Adrenal gland (tissue), 12 donors: Measurements from ENCODE around the gene ZSWIM6. TPM values are rescaled to one million over a fixed set of nuclear protein-coding genes. Genes with fewer than 3 reads are reported as not detected.
A peak's percentile ranks its signal among the peaks of the same experiment; 100 is the strongest.

ENCODE experiments used
- DNase-seq, 7 donors: peaks; one replicate each; pipeline ENCODE4 v3.0.0-alpha.2; 2019 to 2020
- H3K27ac ChIP-seq, 5 donors: fragments of 200-600 bp; sonication (generic) in 4 of 5; 1 replicate in 3 of 5; 2 replicates in 2 of 5; pipeline versions ENCODE4 v1.5.1 to v1.8.0; 2016 to 2020; ENCODE audit warnings: mild to moderate bottlenecking in 1 of 5
- H3K27me3 ChIP-seq: fragments of 200-600 bp; 2 replicates; pipeline ENCODE4 v1.8.0; 2021
- H3K36me3 ChIP-seq, 2 donors: fragments of 200-600 bp; replicated peaks in 1 of 2; 1 replicate in 1 of 2; 2 replicates in 1 of 2; pipeline versions ENCODE4 v1.5.1 to v1.8.0; 2018 to 2022
- H3K4me1 ChIP-seq, 2 donors: fragments of 200-600 bp; replicated peaks in 1 of 2; 1 replicate in 1 of 2; 2 replicates in 1 of 2; pipeline versions ENCODE4 v1.5.1 to v1.8.0; 2018 to 2021
- H3K4me3 ChIP-seq, 4 donors: fragments of 200-600 bp; sonication (generic) in 3 of 4; one replicate each; pipeline ENCODE4 v1.5.1; 2016 to 2018
- H3K9me3 ChIP-seq, 3 donors: fragments of 200-600 bp; sonication (generic) in 1 of 3; replicated peaks in 1 of 3; 1 replicate in 2 of 3; 2 replicates in 1 of 3; pipeline versions ENCODE4 v1.5.1 to v1.8.0; 2016 to 2021
- CTCF ChIP-seq, 6 experiments: fragments of 450-650 bp in 4 of 6; fragments of 200-600 bp in 2 of 6; sonication (generic) in 1 of 6; IDR thresholded peaks; 1 replicate in 5 of 6; 2 replicates in 1 of 6; pipeline versions ENCODE4 v1.5.1 to v1.8.0; 2016 to 2021; ENCODE audit warnings: antibody characterized with exemption in 6 of 6, mild to moderate bottlenecking in 2 of 6, moderate library complexity in 1 of 6
- POLR2A ChIP-seq, 2 donors: fragments of 450-650 bp; IDR thresholded peaks; one replicate each; pipeline ENCODE4 v1.6.1; 2017; ENCODE audit warnings: antibody characterized with exemption in 2 of 2, mild to moderate bottlenecking in 2 of 2, moderate library complexity in 1 of 2
- WGBS, 4 donors: extraction: QIAGEN DNeasy Blood & Tissue Kit in 2 of 4; methylation state at CpG; one replicate each; pipeline versions ENCODE4 v1.1.5 to v1.1.7; 2013 to 2017; 5-methylcytosine and 5-hydroxymethylcytosine counted together
- intact Hi-C, 2 donors: fragments of 100-400 bp; cut with DNase I; formaldehyde crosslinking; loops; one replicate each; pipeline versions ENCODE4 v1.14.1 to v1.15.0; 2022 to 2023
- polyA plus RNA-seq, 3 donors: library from polyadenylated mRNA; stranded (reverse); fragments of 200-250 nt in 2 of 3; fragments of 350-450 nt in 1 of 3; fragmentation: Illumina TruSeq in 1 of 3; extraction: RNeasy Lipid Tissue Mini Kit (QIAGEN cat#74804) in 1 of 3; gene quantifications; one replicate each; pipeline ENCODE4 v1.2.3, GENCODE V29; 2013 to 2014
- total RNA-seq, 9 donors: library from RNA; depleted of rRNA in 4 of 9; stranded (reverse); fragments of >200 nt in 4 of 9; fragments of 120-200 nt in 1 of 9; fragmentation: NEBNext Ultra II Directional in 1 of 9; extraction: Animal tissue kit (Norgen Biotek cat#: 25700) in 1 of 9; gene quantifications; one replicate each; pipeline versions ENCODE4 v1.1.0 to v1.2.4, GENCODE V29; 2013 to 2023
- donor health status: healthy with polysubstance abuse.
- donor health status: Bipolar disorder and iron deficiency.
- donor health status: DM: yes; HTN: yes; CAD: no.
- donor health status: DM: no; HTN: no; CAD: no.
- donor health status: DM: no; HTN: no; CAD: no.
- donor health status: DM: yes; HTN: yes; CAD: no.

Gene ZSWIM6
- total and polyA plus RNA-seq, 12 donors = 5.5 to 14.6 (median 8.3) TPM

- Histone ChIP-seq H3K36me3 (no peaks in the 10 kb centered on the region), H3K4me3 (no peak overlapping the region), H3K9me3 (peaks cover 0 to 2% (median 0%) of the 10 kb centered on the region in 3 donors), H3K4me1 (peaks cover 11 to 29% of the 10 kb centered on the region in 2 donors), H3K27ac (peak overlapping the region in 1 of 5 donors; percentile 29), H3K27me3 (no peaks in the 10 kb centered on the region)
- TF ChIP-seq CTCF (IDR thresholded peaks at IDR 0.05) = no peak
- no peak for TF ChIP-seq POLR2A (IDR thresholded peaks at IDR 0.05)
- intact Hi-C loops = no loop called here
- WGBS, 4 donors = 94 to 99% (median 97%) methylated on average over 2 of the region's 2 CpGs
- DNase-seq = no peak
Observed at GRCh38 chr5:61447780-61448495, 115.9 kb downstream of the ZSWIM6 start.

- peak in 5 of 7 donors; percentile 22 to 59 (median 26) for DNase-seq
- peaks cover 11 to 31% of the 10 kb centered on the region in 2 donors for H3K4me1 ChIP-seq
Observed at GRCh38 chr5:61449804-61450492, 117.9 kb downstream of the ZSWIM6 start.

GRCh38 chr5:61450493-61451279, 118.6 kb downstream of the ZSWIM6 start:
- no peaks in the 10 kb centered on the region for H3K27me3 ChIP-seq
- TF ChIP-seq POLR2A (IDR thresholded peaks at IDR 0.05) (no peak), CTCF (IDR thresholded peaks at IDR 0.05) (no peak)
- peaks cover 11 to 31% of the 10 kb centered on the region in 2 donors for H3K4me1 ChIP-seq
- no peaks in the 10 kb centered on the region for H3K9me3 ChIP-seq
- 29 to 52% (median 39%) methylated on average over 1 of the region's 1 CpG for WGBS, 4 donors
- H3K36me3 ChIP-seq = no peaks in the 10 kb centered on the region
- peak in 4 of 7 donors; percentile 18 to 64 (median 28) for DNase-seq
- H3K4me3 ChIP-seq = no peak overlapping the region
- peak overlapping the region in 2 of 5 donors; percentile 50 to 63 for H3K27ac ChIP-seq
- intact Hi-C loops = no loop called here

More at GRCh38 chr5:61449804-61450492, 117.9 kb downstream of the ZSWIM6 start:
- 74 to 86% (median 85%) methylated on average over 2 of the region's 2 CpGs for WGBS, 4 donors
- intact Hi-C loops = no loop called here
- TF ChIP-seq POLR2A (IDR thresholded peaks at IDR 0.05) (no peak), CTCF (IDR thresholded peaks at IDR 0.05) (no peak)
- Histone ChIP-seq H3K27me3 (no peaks in the 10 kb centered on the region), H3K9me3 (no peaks in the 10 kb centered on the region), H3K27ac (peak overlapping the region in 2 of 5 donors; percentile 50 to 73), H3K36me3 (no peaks in the 10 kb centered on the region), H3K4me3 (no peak overlapping the region)
